HCT116 (cell line): ENCODE data around the gene UQCR11. TPM values are rescaled to one million over a fixed set of nuclear protein-coding genes. Genes with fewer than 3 reads are reported as not detected.

Experiments used
- ATAC-seq: fragments of 200-7000 bp; cut with Tn5 transposase; 2 replicates; pipeline ENCODE4 v1.9.1; 2020; ENCODE audit warnings: mild to moderate bottlenecking, moderate library complexity
- BruUV-seq: library from RNA; stranded (reverse); fragments of 400-500 nt; replicated peaks from 2 replicates; lab custom pipeline; 2021; lab: Mats Ljungman, UMichigan
- CTCF ChIA-PET: fragments of 300-600 bp; sonication (Branson Sonifier 250); formaldehyde crosslinking; loops from one replicate; lab custom pipeline; 2021; ENCODE audit warnings: antibody characterized with exemption; lab: Charles Lee
- POLR2A ChIA-PET: fragments of 300-600, 350-600 bp; sonication (Branson Sonifier 250); formaldehyde crosslinking; loops from one replicate; lab custom pipeline; 2021; ENCODE audit warnings: antibody characterized with exemption; lab: Charles Lee
- RAD21 ChIA-PET, 2 experiments: fragments of 300-600 bp; sonication (Branson Sonifier 250); formaldehyde crosslinking; loops; one replicate each; lab custom pipeline; 2023; ENCODE audit warnings: low total read pairs in 2 of 2; ENCODE audit not compliant: uncharacterized antibody in 2 of 2, unreplicated experiment in 2 of 2, low non-redundant PET in 1 of 2; lab: Charles Lee
- DNase-seq: peaks from one replicate; pipeline ENCODE4 v3.0.0-alpha.2; 2010; ENCODE audit warnings: low read depth, low spot score
- H2AFZ ChIP-seq: fragments of 200-600 bp; shearing (Covaris generic), sonication (generic); 2 replicates; pipeline ENCODE4 v1.6.1; 2017; ENCODE audit warnings: low read depth, mixed run types, mixed read lengths, antibody characterized with exemption, low read length; ENCODE audit not compliant: poor library complexity, severe bottlenecking
- H3K27ac ChIP-seq: 2 replicates; pipeline ENCODE4 v1.5.1; 2012; ENCODE audit warnings: low read depth, low read length
- H3K27me3 ChIP-seq: fragments of 200-600 bp; sonication (generic); 2 replicates; pipeline ENCODE4 v1.6.1; 2016; ENCODE audit warnings: mixed run types, low read length, mixed read lengths; ENCODE audit not compliant: insufficient read depth
- H3K36me3 ChIP-seq, 2 experiments: fragments of 200-500 bp in 1 of 2; fragments of 200-600 bp in 1 of 2; sonication (Bioruptor generic) in 1 of 2; sonication (generic) in 1 of 2; 2 replicates each; pipeline versions ENCODE4 v1.5.1 to v1.6.1; 2014 to 2016; ENCODE audit warnings: low read length in 2 of 2, inconsistent platforms in 1 of 2, mixed read lengths in 1 of 2, mixed run types in 1 of 2; ENCODE audit not compliant: insufficient read depth in 2 of 2, control insufficient read depth in 1 of 2
- H3K4me1 ChIP-seq, 2 experiments: fragments of 200-600 bp in 1 of 2; sonication (generic) in 1 of 2; 2 replicates each; pipeline versions ENCODE4 v1.5.1 to v1.6.1; 2012 to 2017; ENCODE audit warnings: low read length in 2 of 2, inconsistent platforms in 1 of 2, mild to moderate bottlenecking in 1 of 2, mixed read lengths in 1 of 2, mixed run types in 1 of 2, moderate library complexity in 1 of 2; ENCODE audit not compliant: insufficient read depth in 2 of 2, control insufficient read depth in 1 of 2
- H3K4me2 ChIP-seq: fragments of 200-600 bp; sonication (generic); 2 replicates; pipeline ENCODE4 v1.6.1; 2017; ENCODE audit warnings: mixed run types, low read length, mixed read lengths
- H3K4me3 ChIP-seq, 2 experiments: fragments of 200-600 bp in 1 of 2; sonication (generic) in 1 of 2; replicated peaks in 1 of 2; 2 replicates each; pipeline ENCODE4 v1.5.1; 2011 to 2016; ENCODE audit warnings: low read length in 2 of 2, control low read depth in 1 of 2, low read depth in 1 of 2, mild to moderate bottlenecking in 1 of 2, mixed read lengths in 1 of 2, mixed run types in 1 of 2
- H3K79me2 ChIP-seq: fragments of 200-600 bp; sonication (generic); 2 replicates; pipeline ENCODE4 v1.6.1; 2017; ENCODE audit warnings: mild to moderate bottlenecking, mixed run types, low read length, moderate library complexity, mixed read lengths; ENCODE audit not compliant: insufficient read depth
- H3K9ac ChIP-seq: fragments of 200-600 bp; sonication (generic); 2 replicates; pipeline ENCODE4 v1.6.1; 2016; ENCODE audit warnings: low read length, mixed read lengths
- H3K9me2 ChIP-seq: fragments of 200-600 bp; sonication (generic), shearing (Covaris generic); 2 replicates; pipeline ENCODE4 v1.6.1; 2017; ENCODE audit warnings: mixed run types, mild to moderate bottlenecking, moderate library complexity; ENCODE audit not compliant: insufficient read depth
- H3K9me3 ChIP-seq, 2 experiments: fragments of 200-500 bp in 1 of 2; fragments of 200-600 bp in 1 of 2; sonication (Bioruptor generic) in 1 of 2; sonication (generic) in 1 of 2; 2 replicates each; pipeline ENCODE4 v1.6.1; 2014 to 2017; ENCODE audit warnings: low read length in 2 of 2, mixed read lengths in 2 of 2, inconsistent platforms in 1 of 2, low read depth in 1 of 2, mild to moderate bottlenecking in 1 of 2, mixed run types in 1 of 2, moderate library complexity in 1 of 2; ENCODE audit not compliant: control insufficient read depth in 1 of 2, insufficient read depth in 1 of 2
- H4K20me1 ChIP-seq: fragments of 200-600 bp; sonication (generic), shearing (Covaris generic); 2 replicates; pipeline ENCODE4 v1.6.1; 2017; ENCODE audit warnings: mixed run types, mild to moderate bottlenecking, moderate library complexity; ENCODE audit not compliant: insufficient read depth
- CBX3 ChIP-seq: IDR thresholded peaks from 2 replicates; pipeline ENCODE4 v1.6.1; 2012; ENCODE audit warnings: low read depth
- EGR1 ChIP-seq: IDR thresholded peaks from 2 replicates; pipeline ENCODE4 v1.6.1; 2012; ENCODE audit warnings: low read depth
- ELF1 ChIP-seq: IDR thresholded peaks from 2 replicates; pipeline ENCODE4 v1.6.1; 2012; ENCODE audit warnings: low read depth, borderline replicate concordance
- EZH2 ChIP-seq: fragments of 200-600 bp; sonication (generic); IDR thresholded peaks from 2 replicates; pipeline ENCODE4 v1.6.1; 2017; ENCODE audit warnings: antibody characterized with exemption, mixed run types
- EZH2phosphoT487 ChIP-seq: fragments of 200-600 bp; IDR thresholded peaks from 2 replicates; pipeline ENCODE4 v1.6.1; 2018; ENCODE audit warnings: antibody characterized with exemption, borderline replicate concordance
- JUND ChIP-seq: IDR thresholded peaks from 2 replicates; pipeline ENCODE4 v1.6.1; 2012
- POLR2AphosphoS5 ChIP-seq: IDR thresholded peaks from 2 replicates; pipeline ENCODE4 v1.6.1; 2011; ENCODE audit warnings: mild to moderate bottlenecking, low read depth, low read length, moderate library complexity
- RAD21 ChIP-seq: IDR thresholded peaks from 2 replicates; pipeline ENCODE4 v1.6.1; 2012; ENCODE audit warnings: low read depth, mild to moderate bottlenecking
- SRF ChIP-seq: IDR thresholded peaks from 2 replicates; pipeline ENCODE4 v1.6.1; 2012; ENCODE audit warnings: low read depth
- TCF7L2 ChIP-seq: IDR thresholded peaks from 2 replicates; pipeline ENCODE4 v1.7.0; 2011; ENCODE audit warnings: borderline replicate concordance, inconsistent platforms; ENCODE audit not compliant: insufficient read depth, insufficient read length; ENCODE audit errors: extremely low read depth
- YY1 ChIP-seq: IDR thresholded peaks from 2 replicates; pipeline ENCODE4 v1.6.1; 2011; ENCODE audit warnings: low read length, low read depth, moderate library complexity, mild to moderate bottlenecking; ENCODE audit not compliant: insufficient replicate concordance; ENCODE audit errors: extremely low read depth
- ZFX ChIP-seq: fragments of 450-650 bp; IDR thresholded peaks from 2 replicates; pipeline ENCODE4 v1.6.1; 2017
- ZNF274 ChIP-seq: fragments of 200-500 bp; sonication (Bioruptor generic); IDR thresholded peaks from 2 replicates; pipeline ENCODE4 v1.6.1; 2014; ENCODE audit warnings: mild to moderate bottlenecking, low read depth, low read length, inconsistent platforms
- intact Hi-C: fragments of 100-400 bp; cut with micrococcal nuclease; formaldehyde crosslinking; loops from 2 replicates; pipeline ENCODE4 v1.10.0; 2022
- total RNA-seq: library from RNA; stranded (reverse); gene quantifications from one replicate; pipeline ENCODE4 v1.2.1, GENCODE V29; 2021; ENCODE audit not compliant: unreplicated experiment
- TF ChIP-seq, protein P1 (sequence below), 3 experiments: fragments of 200-600 bp in 1 of 3; sonication (generic) in 1 of 3; IDR thresholded peaks in 2 of 3; conservative IDR thresholded peaks in 1 of 3; 2 replicates each; pipeline ENCODE4 v1.5.1; 2012 to 2017; ENCODE audit warnings: low read depth in 2 of 3, low read length in 2 of 3, antibody characterized with exemption in 1 of 3, borderline replicate concordance in 1 of 3, control low read depth in 1 of 3, mild to moderate bottlenecking in 1 of 3, mixed read lengths in 1 of 3, mixed run types in 1 of 3, moderate library complexity in 1 of 3; ENCODE audit not compliant: insufficient read depth in 1 of 3
- TF ChIP-seq, protein P2 (sequence below): IDR thresholded peaks from 2 replicates; pipeline ENCODE4 v1.6.1; 2012
- TF ChIP-seq, protein P3 (sequence below): IDR thresholded peaks from 2 replicates; pipeline ENCODE4 v1.6.1; 2012
- TF ChIP-seq, protein P4 (sequence below): IDR thresholded peaks from 2 replicates; pipeline ENCODE4 v1.6.1; 2012; ENCODE audit warnings: low read depth

Gene UQCR11
- total RNA-seq, 1 experiment from 2014 or later: 303 TPM

DNA sequence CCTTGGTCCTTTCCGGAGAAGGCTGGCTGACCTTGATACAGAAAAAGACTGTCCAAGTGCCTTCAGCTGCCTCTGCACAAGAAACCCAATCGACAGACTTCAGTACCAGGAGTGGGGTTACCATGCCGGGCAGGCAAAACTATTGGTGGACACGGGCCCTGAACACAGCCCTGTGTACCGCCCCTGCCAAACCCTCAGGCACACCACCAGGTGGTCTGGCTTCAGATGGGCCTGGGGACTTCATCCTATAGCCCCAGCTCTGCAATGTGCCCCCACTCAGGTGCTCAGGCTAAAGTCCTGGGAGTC lies 29.6 kb upstream of the UQCR11 start:
- H3K27ac ChIP-seq: no peak overlapping the region
- POLR2A ChIA-PET: no interaction called here
- H3K9ac ChIP-seq: no peak overlapping the region
- TF ChIP-seq, protein P1, sequence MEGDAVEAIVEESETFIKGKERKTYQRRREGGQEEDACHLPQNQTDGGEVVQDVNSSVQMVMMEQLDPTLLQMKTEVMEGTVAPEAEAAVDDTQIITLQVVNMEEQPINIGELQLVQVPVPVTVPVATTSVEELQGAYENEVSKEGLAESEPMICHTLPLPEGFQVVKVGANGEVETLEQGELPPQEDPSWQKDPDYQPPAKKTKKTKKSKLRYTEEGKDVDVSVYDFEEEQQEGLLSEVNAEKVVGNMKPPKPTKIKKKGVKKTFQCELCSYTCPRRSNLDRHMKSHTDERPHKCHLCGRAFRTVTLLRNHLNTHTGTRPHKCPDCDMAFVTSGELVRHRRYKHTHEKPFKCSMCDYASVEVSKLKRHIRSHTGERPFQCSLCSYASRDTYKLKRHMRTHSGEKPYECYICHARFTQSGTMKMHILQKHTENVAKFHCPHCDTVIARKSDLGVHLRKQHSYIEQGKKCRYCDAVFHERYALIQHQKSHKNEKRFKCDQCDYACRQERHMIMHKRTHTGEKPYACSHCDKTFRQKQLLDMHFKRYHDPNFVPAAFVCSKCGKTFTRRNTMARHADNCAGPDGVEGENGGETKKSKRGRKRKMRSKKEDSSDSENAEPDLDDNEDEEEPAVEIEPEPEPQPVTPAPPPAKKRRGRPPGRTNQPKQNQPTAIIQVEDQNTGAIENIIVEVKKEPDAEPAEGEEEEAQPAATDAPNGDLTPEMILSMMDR (IDR thresholded peaks at IDR 0.05 in 2 of 3, conservative IDR thresholded peaks at IDR 0.05 in 1 of 3; ENCODE audit: borderline replicate concordance in 1 of 3, insufficient read depth in 1 of 3, low read depth in 2 of 3, low read length in 2 of 3): no peak
- TF ChIP-seq POLR2AphosphoS5: no peak
- TF ChIP-seq, protein P2, sequence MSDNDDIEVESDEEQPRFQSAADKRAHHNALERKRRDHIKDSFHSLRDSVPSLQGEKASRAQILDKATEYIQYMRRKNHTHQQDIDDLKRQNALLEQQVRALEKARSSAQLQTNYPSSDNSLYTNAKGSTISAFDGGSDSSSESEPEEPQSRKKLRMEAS: no peak
- no peak for TF ChIP-seq CBX3
- no peak for TF ChIP-seq SRF
- no peak for TF ChIP-seq RAD21
- TF ChIP-seq TCF7L2: no peak
- TF ChIP-seq JUND: no peak
- TF ChIP-seq ELF1: no peak
- TF ChIP-seq, protein P3, sequence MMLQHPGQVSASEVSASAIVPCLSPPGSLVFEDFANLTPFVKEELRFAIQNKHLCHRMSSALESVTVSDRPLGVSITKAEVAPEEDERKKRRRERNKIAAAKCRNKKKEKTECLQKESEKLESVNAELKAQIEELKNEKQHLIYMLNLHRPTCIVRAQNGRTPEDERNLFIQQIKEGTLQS: no peak
- no peak for TF ChIP-seq YY1
- no peak for TF ChIP-seq EZH2
- TF ChIP-seq EGR1: no peak
- no peak for TF ChIP-seq EZH2phosphoT487
- TF ChIP-seq, protein P4, sequence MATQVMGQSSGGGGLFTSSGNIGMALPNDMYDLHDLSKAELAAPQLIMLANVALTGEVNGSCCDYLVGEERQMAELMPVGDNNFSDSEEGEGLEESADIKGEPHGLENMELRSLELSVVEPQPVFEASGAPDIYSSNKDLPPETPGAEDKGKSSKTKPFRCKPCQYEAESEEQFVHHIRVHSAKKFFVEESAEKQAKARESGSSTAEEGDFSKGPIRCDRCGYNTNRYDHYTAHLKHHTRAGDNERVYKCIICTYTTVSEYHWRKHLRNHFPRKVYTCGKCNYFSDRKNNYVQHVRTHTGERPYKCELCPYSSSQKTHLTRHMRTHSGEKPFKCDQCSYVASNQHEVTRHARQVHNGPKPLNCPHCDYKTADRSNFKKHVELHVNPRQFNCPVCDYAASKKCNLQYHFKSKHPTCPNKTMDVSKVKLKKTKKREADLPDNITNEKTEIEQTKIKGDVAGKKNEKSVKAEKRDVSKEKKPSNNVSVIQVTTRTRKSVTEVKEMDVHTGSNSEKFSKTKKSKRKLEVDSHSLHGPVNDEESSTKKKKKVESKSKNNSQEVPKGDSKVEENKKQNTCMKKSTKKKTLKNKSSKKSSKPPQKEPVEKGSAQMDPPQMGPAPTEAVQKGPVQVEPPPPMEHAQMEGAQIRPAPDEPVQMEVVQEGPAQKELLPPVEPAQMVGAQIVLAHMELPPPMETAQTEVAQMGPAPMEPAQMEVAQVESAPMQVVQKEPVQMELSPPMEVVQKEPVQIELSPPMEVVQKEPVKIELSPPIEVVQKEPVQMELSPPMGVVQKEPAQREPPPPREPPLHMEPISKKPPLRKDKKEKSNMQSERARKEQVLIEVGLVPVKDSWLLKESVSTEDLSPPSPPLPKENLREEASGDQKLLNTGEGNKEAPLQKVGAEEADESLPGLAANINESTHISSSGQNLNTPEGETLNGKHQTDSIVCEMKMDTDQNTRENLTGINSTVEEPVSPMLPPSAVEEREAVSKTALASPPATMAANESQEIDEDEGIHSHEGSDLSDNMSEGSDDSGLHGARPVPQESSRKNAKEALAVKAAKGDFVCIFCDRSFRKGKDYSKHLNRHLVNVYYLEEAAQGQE: no peak
- no peak for TF ChIP-seq ZFX
- no peak for TF ChIP-seq ZNF274
- DNase-seq (no peak), ATAC-seq (no peak)
- peaks cover 28 to 54% of the 10 kb centered on the region in 2 experiments; a peak in 3 of 4 replicates for H3K36me3 ChIP-seq
- BruUV-seq: no TSS peak
- H3K4me3 ChIP-seq: no peak overlapping the region
- H3K4me1 ChIP-seq: peaks cover 0 to 9% of the 10 kb centered on the region in 2 experiments; a peak in 2 of 4 replicates
- no peak overlapping the region for H3K4me2 ChIP-seq
- H3K9me2 ChIP-seq: no peaks in the 10 kb centered on the region
- intact Hi-C loops: no loop called here
- H3K27me3 ChIP-seq: no peaks in the 10 kb centered on the region
- no peak overlapping the region for H2AFZ ChIP-seq
- RAD21 ChIA-PET: no interaction called here
- H4K20me1 ChIP-seq: no peaks in the 10 kb centered on the region
- H3K9me3 ChIP-seq: no peaks in the 10 kb centered on the region
- CTCF ChIA-PET: no interaction called here
- peaks cover 67% of the 10 kb centered on the region for H3K79me2 ChIP-seq
